T-helper 1 cell treated with Interleukin-12 subunit alpha and Interleukin-12 subunit beta and Interleukin-4 antibody, amounts not matched to agents 30 ng/mL and 1 ng/mL, for 36 hours (primary cell): Measurements from ENCODE around the gene JARID2. TPM values are rescaled to one million over a fixed set of nuclear protein-coding genes. Genes with fewer than 3 reads are reported as not detected.

ENCODE experiments used
- intact Hi-C: fragments of 100-400 bp; cut with micrococcal nuclease; formaldehyde crosslinking; loops from one replicate; pipeline ENCODE4 v1.15.1; 2024
- total RNA-seq: library from RNA; stranded (reverse); gene quantifications from 2 replicates; pipeline ENCODE4 v1.2.3, GENCODE V29; 2022

Gene JARID2
- total RNA-seq, 1 donor from 2014 or later = 40.3 TPM

- intact Hi-C loops = no loop called here
Measured at GRCh38 chr6:15349379-15349778, 103.5 kb downstream of the JARID2 start.

- intact Hi-C loops = no loop called here
Measured at GRCh38 chr6:15350386-15351083, 104.7 kb downstream of the JARID2 start.

GRCh38 chr6:15351631-15352030, 105.8 kb downstream of the JARID2 start:
- intact Hi-C loops = no loop called here

GRCh38 chr6:15352220-15352619, 106.4 kb downstream of the JARID2 start:
- intact Hi-C loops = no loop called here

DNA sequence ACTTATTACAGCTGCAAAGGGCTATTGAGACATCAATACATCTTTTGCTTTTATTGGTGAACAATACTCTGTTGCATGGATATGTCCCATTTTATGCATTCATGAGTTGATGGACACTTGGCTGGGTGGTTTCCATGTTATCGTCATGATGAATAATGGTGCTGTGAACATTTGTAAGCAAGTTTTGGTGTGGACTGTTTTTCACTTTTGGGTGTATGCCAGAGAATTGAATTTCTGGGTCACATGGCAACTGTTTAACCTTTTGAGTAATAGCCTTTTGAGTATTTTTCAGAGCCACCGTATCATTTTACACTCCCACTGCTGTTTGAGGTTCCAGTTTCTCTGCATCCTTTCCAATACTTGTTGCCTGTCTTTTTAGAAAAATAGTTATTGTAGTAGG, 107.0 kb downstream of the JARID2 start:
- intact Hi-C loops = no loop called here

GRCh38 chr6:15355683-15356099, 109.8 kb downstream of the JARID2 start:
- intact Hi-C loops = no loop called here

DNA sequence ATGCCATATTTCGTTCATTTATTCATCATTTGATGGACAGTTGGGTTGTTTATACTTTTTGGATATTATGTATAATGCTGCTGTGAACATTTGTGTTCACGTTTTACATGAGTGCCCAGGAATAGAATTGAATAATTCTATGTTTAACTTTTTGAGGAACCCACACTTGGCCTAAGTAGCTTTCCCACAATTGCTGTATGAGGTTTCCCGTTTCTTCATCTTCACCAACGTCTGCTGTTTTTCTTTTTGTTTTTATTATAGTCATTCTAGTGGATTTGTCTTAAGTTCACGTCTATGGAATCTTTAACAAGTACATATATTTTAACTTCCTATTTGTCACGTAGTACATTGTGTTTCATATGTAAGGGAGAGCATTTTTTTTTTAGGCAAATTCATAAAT, 110.3 kb downstream of the JARID2 start:
- intact Hi-C loops = no loop called here

DNA sequence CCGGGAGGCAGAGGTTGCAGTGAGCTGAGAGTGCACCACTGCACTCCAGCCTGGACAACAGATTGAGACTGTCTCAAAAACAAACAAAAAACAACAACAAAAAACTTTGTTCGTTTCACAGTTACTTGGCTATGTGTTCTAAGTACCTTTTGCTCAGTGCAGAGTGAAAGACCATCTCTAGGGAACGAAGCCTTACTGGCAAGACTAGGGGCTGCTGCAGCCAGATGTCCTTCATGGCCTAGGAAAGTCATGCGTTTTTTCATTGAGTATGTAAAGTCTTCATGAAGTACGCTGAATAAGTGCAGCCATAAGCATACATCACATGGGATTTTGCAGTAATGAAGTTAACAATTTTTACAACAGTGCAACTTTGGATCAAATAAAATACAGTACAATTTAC, 111.1 kb downstream of the JARID2 start:
- intact Hi-C loops = no loop called here

GRCh38 chr6:15357782-15358181, 111.9 kb downstream of the JARID2 start:
- intact Hi-C loops = no loop called here

GRCh38 chr6:15358579-15359327, 112.9 kb downstream of the JARID2 start:
- intact Hi-C loops = no loop called here

DNA sequence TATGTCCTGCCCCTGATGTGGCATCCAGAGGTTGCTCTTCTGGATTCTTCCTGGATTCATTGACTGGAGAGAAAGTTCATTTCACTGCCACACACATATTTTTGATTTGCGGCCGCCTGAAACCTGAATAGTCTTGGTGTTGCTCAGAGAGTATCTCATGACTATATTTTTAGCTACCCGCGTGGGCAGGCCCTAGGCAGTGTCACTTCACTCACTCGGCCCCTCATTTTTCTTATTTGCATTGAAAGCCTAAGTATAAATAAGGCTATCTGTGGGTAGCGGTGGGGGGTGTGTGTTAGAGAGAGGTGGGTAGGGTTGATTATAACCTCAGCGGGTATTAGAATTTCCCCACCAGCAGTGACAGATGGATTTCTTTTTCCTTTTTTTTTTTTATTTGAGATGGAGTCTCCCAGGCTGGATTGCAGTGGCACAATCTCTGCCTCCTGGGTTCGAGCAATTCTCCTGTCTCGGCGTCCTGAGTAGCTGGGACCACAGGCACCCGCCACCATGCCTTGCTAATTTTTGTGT, 113.5 kb downstream of the JARID2 start:
- intact Hi-C loops = no loop called here

- intact Hi-C loops = no loop called here
Measured at GRCh38 chr6:15360300-15360699, 114.4 kb downstream of the JARID2 start.

DNA sequence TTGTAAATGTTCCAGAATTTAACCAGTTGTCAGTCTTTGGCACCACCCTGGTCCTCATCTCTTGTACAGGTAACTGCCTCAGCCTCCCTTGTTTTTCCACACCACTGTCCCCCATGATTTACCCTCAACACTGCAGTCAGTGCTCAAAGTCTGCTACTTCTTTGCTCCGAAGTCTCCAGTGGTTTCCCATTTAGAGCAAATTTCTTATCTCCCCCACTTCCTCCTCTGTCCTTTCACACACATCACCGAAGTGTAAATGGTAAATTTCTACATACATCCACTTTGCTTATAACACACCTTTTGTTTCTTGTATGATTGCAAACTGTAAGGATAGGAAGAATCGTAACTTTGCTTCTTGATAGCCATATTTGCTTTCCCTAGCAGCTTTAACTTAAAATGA, 115.3 kb downstream of the JARID2 start:
- intact Hi-C loops = no loop called here

GRCh38 chr6:15362274-15363160, 116.6 kb downstream of the JARID2 start:
- intact Hi-C loops = loop anchor here (2.0 kb wide), 1 partner anchor 78 kb away; no protein-coding TSS in a partner anchor

DNA sequence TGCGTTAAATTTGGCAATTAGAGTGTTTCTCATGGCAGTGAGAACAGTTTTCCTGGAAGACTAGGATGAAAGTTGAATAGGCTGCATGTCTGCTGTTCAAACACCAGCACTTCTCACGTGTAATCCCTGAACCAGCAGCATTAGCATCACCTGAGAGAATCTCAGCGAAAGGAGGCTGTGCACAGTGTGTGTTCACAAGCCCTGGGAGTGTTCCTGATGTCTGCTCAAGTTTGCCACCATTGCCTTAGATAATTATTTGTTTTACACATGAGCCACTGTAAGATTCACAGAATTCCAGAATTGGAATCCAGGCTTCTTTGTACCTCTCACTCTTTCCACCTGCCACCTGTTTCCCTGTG, 117.3 kb downstream of the JARID2 start:
- intact Hi-C loops = loop anchor here (2.0 kb wide), 1 partner anchor 78 kb away; no protein-coding TSS in a partner anchor

DNA sequence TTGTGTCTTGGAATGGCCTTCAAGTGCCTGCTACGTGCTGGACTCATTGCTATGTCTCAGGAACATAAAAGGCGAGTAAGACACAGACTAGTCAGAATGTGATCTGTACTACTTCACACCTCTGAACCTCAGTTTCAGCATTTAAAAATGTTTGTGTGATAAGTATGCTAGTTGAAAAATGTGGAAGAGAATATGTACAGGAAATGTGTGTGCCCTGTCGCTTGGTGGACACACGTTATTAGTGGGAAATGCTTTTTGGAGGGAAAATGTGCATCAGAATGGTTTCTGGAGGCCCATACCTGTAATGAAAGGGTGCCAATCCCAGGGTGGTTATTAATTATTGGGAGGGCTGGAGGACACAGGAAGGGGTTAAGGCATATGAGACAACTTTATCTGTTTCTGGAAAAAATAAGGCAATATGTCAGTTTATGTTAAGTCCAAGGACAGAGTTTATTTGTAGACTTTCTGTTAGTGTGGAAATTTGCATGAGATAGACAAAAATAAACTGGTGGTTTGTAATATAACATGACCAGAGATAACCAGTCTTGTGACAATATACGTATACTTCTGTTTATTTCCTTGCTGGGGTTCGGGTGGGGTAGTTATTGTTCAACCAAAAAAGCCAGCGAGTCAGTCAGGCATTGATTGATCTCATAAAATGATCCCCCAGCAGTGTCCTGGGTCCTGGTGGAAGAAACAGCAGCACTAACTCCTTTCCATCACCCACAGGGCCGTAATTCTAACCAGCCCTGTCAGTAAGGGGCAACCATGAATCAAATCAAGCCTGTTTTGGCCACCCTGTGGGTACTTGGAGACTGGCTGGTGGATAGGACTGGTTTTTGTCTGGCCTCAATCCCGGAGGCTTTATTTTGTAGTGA, 117.9 kb downstream of the JARID2 start:
- intact Hi-C loops = loop anchor here (2.0 kb wide), 1 partner anchor 77 kb away; no protein-coding TSS in a partner anchor

- intact Hi-C loops = no loop called here
Measured at GRCh38 chr6:15364401-15365037, 118.7 kb downstream of the JARID2 start.

DNA sequence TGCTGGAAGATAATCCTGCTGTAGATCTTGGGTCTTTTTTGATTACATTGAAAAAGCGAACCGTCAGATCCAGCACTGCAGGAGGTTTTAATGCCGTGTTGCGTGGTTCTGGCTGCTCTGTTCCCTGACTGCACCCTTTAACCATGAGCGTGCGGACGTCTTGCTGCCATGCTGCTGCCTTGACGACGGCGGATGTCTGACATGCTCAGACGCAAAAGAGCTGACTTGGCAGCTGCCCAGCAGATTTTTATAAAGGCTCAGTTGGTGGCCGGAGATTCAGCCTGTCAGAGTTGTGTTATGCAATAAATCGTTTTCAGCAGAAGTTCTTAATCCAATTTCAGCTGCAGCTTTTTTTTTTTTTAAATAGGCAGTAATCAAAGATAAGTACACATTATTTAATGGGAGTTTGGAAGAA, 119.4 kb downstream of the JARID2 start:
- intact Hi-C loops = no loop called here

DNA sequence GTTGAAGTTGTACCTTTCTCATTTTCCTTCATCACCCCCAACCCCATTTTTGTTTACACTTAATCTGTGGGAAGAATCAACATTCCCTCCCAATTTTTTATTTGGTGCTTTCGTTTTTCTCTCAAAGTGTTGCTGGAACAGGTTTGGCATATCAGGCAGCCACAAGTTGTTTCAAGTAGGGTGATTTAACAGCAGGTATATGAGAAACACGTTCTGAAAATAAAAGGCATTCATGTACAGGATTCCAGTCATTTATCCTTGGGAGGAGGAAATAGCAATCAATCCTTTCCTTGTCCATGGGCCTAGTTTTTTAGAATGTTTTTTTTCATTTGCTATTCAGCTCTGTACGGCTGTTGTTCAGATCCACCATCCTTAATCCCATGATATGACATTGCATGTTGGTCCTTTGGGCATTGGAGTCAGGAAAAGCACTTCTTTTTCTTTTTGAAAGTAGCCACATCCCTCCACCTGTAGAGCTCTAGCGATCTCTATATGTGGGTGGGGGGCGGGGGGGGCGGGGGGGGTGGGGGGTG, 120.2 kb downstream of the JARID2 start:
- intact Hi-C loops = no loop called here

DNA sequence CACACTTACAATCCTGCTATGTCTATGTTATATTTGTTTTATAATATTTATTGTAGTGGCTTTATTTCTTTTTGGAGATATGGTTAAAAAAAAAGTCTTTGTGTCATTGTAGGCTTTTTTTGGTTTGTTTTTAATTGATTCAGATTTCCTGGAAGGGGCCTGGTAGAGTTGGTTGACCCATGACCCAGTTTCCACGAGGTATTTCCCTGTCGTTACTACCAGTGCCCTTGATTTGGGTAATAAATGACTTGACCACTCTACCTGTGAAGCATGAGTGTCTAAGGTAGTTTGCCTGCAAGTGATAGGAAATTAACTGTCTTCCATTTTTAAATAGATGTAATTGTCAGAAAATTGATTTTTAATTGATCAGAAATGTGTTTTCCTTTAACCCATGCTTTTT, 121.0 kb downstream of the JARID2 start:
- intact Hi-C loops = no loop called here
